Trophoblast cell (in vitro differentiated cells and primary cell): ENCODE measurements around the gene SIDT1.
A peak's percentile ranks its signal among the peaks of the same experiment; 100 is the strongest.

Experiments used
- DNase-seq, 2 donors: peaks; one replicate each; pipeline ENCODE4 v3.0.0-alpha.2; 2016
- H2AFZ ChIP-seq: 2 replicates; pipeline ENCODE4 v1.6.1; 2013; ENCODE audit warnings: low read length, moderate library complexity, mild to moderate bottlenecking; ENCODE audit not compliant: insufficient read depth, poor library complexity
- H2AK5ac ChIP-seq: 2 replicates; pipeline ENCODE4 v1.6.1; 2013; ENCODE audit warnings: mild to moderate bottlenecking, low read length
- H2BK120ac ChIP-seq: 2 replicates; pipeline ENCODE4 v1.6.1; 2013; ENCODE audit warnings: low read length, mild to moderate bottlenecking, moderate library complexity; ENCODE audit not compliant: insufficient read depth, poor library complexity
- H2BK12ac ChIP-seq: 2 replicates; pipeline ENCODE4 v1.6.1; 2013; ENCODE audit warnings: mild to moderate bottlenecking, low read length, moderate library complexity
- H2BK5ac ChIP-seq: 2 replicates; pipeline ENCODE4 v1.6.1; 2013; ENCODE audit warnings: low read length, low read depth, moderate library complexity, mild to moderate bottlenecking; ENCODE audit not compliant: poor library complexity
- H3K14ac ChIP-seq: 2 replicates; pipeline ENCODE4 v1.6.1; 2013; ENCODE audit warnings: mild to moderate bottlenecking, low read length
- H3K18ac ChIP-seq: 2 replicates; pipeline ENCODE4 v1.6.1; 2013; ENCODE audit warnings: mild to moderate bottlenecking, low read length
- H3K23ac ChIP-seq: 2 replicates; pipeline ENCODE4 v1.6.1; 2013; ENCODE audit warnings: low read length
- H3K27ac ChIP-seq: 2 replicates; pipeline ENCODE4 v1.5.1; 2013; ENCODE audit warnings: low read depth, mild to moderate bottlenecking, inconsistent platforms, low read length, moderate library complexity
- H3K27me3 ChIP-seq: 2 replicates; pipeline ENCODE4 v1.6.1; 2013; ENCODE audit warnings: inconsistent platforms, mild to moderate bottlenecking, low read length, moderate library complexity; ENCODE audit not compliant: insufficient read depth
- H3K36me3 ChIP-seq, 2 experiments: 1 replicate in 1 of 2; 2 replicates in 1 of 2; pipeline ENCODE4 v1.6.1; 2013; ENCODE audit warnings: low read length in 2 of 2, mild to moderate bottlenecking in 2 of 2, moderate library complexity in 1 of 2; ENCODE audit not compliant: insufficient read depth in 2 of 2, control insufficient read depth in 1 of 2
- H3K4ac ChIP-seq: 2 replicates; pipeline ENCODE4 v1.6.1; 2013; ENCODE audit warnings: low read depth, mild to moderate bottlenecking, low read length, moderate library complexity
- H3K4me1 ChIP-seq, 2 experiments: 1 replicate in 1 of 2; 2 replicates in 1 of 2; pipeline ENCODE4 v1.6.1; 2013; ENCODE audit warnings: low read length in 2 of 2, mild to moderate bottlenecking in 2 of 2, moderate library complexity in 1 of 2; ENCODE audit not compliant: insufficient read depth in 2 of 2, control insufficient read depth in 1 of 2
- H3K4me2 ChIP-seq: 2 replicates; pipeline ENCODE4 v1.6.1; 2013; ENCODE audit warnings: inconsistent platforms, mild to moderate bottlenecking, low read length, moderate library complexity
- H3K4me3 ChIP-seq: 2 replicates; pipeline ENCODE4 v1.5.1; 2013; ENCODE audit warnings: mild to moderate bottlenecking, low read depth, low read length, inconsistent platforms
- H3K79me1 ChIP-seq: one replicate; pipeline ENCODE4 v1.6.1; 2013; ENCODE audit warnings: low read length
- H3K79me2 ChIP-seq: 2 replicates; pipeline ENCODE4 v1.6.1; 2013; ENCODE audit warnings: low read length, mild to moderate bottlenecking; ENCODE audit not compliant: control insufficient read depth, insufficient read depth, poor library complexity
- H3K9ac ChIP-seq: 2 replicates; pipeline ENCODE4 v1.6.1; 2013; ENCODE audit warnings: mild to moderate bottlenecking, low read length
- H3K9me3 ChIP-seq: 2 replicates; pipeline ENCODE4 v1.6.1; 2013; ENCODE audit warnings: low read depth, mild to moderate bottlenecking, control low read depth, inconsistent platforms, low read length; ENCODE audit not compliant: insufficient read depth
- H4K12ac ChIP-seq: 2 replicates; pipeline ENCODE4 v1.6.1; 2013; ENCODE audit warnings: low read depth, mild to moderate bottlenecking, low read length, moderate library complexity
- H4K8ac ChIP-seq: 2 replicates; pipeline ENCODE4 v1.6.1; 2013; ENCODE audit warnings: low read depth, mild to moderate bottlenecking, low read length, moderate library complexity
- H4K91ac ChIP-seq: one replicate; pipeline ENCODE4 v1.6.1; 2013; ENCODE audit warnings: low read depth, mild to moderate bottlenecking, low read length, moderate library complexity
- WGBS: extraction: QIAGEN DNeasy Blood & Tissue Kit; methylation state at CpG from one replicate; pipeline ENCODE4 v1.1.7; 2013; ENCODE audit warnings: missing lambda C conversion rate; ENCODE audit not compliant: insufficient read length, insufficient coverage; ENCODE audit errors: extremely low coverage; 5-methylcytosine and 5-hydroxymethylcytosine counted together

The SIDT1 gene

GRCh38 chr3:113534365-113534764, 2.0 kb downstream of the SIDT1 start:
- no peak overlapping the region for H2BK12ac ChIP-seq
- no peak overlapping the region for H4K12ac ChIP-seq
- no peak overlapping the region for H3K9ac ChIP-seq
- H3K79me1 ChIP-seq: no peaks in the 10 kb centered on the region
- H3K4me2 ChIP-seq: no peak overlapping the region
- H2AK5ac ChIP-seq: no peak overlapping the region
- H3K23ac ChIP-seq: no peak overlapping the region
- H3K27me3 ChIP-seq: peaks cover 35% of the 10 kb centered on the region
- H4K8ac ChIP-seq: no peak overlapping the region
- H3K4ac ChIP-seq: no peak overlapping the region
- H3K79me2 ChIP-seq: no peaks in the 10 kb centered on the region
- H4K91ac ChIP-seq: no peak overlapping the region
- peaks cover 7 to 9% of the 10 kb centered on the region in 2 experiments for H3K4me1 ChIP-seq
- no peak overlapping the region for H3K14ac ChIP-seq
- H3K9me3 ChIP-seq: peaks cover 2% of the 10 kb centered on the region
- no CpG with 5 or more reads among the region's 4 CpGs for WGBS
- H3K27ac ChIP-seq: no peak overlapping the region
- no peak for DNase-seq
- H3K36me3 ChIP-seq: no peaks in the 10 kb centered on the region
- H2AFZ ChIP-seq: no peak overlapping the region
- no peak overlapping the region for H3K18ac ChIP-seq
- H3K4me3 ChIP-seq: no peak overlapping the region
- no peak overlapping the region for H2BK5ac ChIP-seq
- H2BK120ac ChIP-seq: no peak overlapping the region

- no peak overlapping the region for H2AK5ac ChIP-seq
- H3K4me3 ChIP-seq: no peak overlapping the region
- H3K14ac ChIP-seq: no peak overlapping the region
- peaks cover 35% of the 10 kb centered on the region for H3K27me3 ChIP-seq
- no peak overlapping the region for H3K9ac ChIP-seq
- H2AFZ ChIP-seq: no peak overlapping the region
- H2BK5ac ChIP-seq: no peak overlapping the region
- no peak overlapping the region for H3K18ac ChIP-seq
- no peak overlapping the region for H2BK120ac ChIP-seq
- H3K36me3 ChIP-seq: no peaks in the 10 kb centered on the region
- peaks cover 7 to 9% of the 10 kb centered on the region in 2 experiments for H3K4me1 ChIP-seq
- H4K91ac ChIP-seq: no peak overlapping the region
- H4K8ac ChIP-seq: no peak overlapping the region
- DNase-seq: peak in 1 of 2 donors; percentile 65
- no peaks in the 10 kb centered on the region for H3K79me2 ChIP-seq
- no peak overlapping the region for H3K23ac ChIP-seq
- H3K4me2 ChIP-seq: no peak overlapping the region
- H2BK12ac ChIP-seq: no peak overlapping the region
- H3K27ac ChIP-seq: no peak overlapping the region
- H3K4ac ChIP-seq: no peak overlapping the region
- no CpG with 5 or more reads among the region's 5 CpGs for WGBS
- no peaks in the 10 kb centered on the region for H3K79me1 ChIP-seq
- H4K12ac ChIP-seq: no peak overlapping the region
- H3K9me3 ChIP-seq: peaks cover 2% of the 10 kb centered on the region
Observed at GRCh38 chr3:113535898-113536297, 3.5 kb downstream of the SIDT1 start.

GRCh38 chr3:113536627-113537101, 4.3 kb downstream of the SIDT1 start:
- Histone ChIP-seq H3K9ac (no peak overlapping the region), H3K9me3 (peaks cover 2% of the 10 kb centered on the region), H3K36me3 (no peaks in the 10 kb centered on the region), H3K23ac (no peak overlapping the region), H2BK12ac (no peak overlapping the region), H2BK120ac (no peak overlapping the region), H3K18ac (no peak overlapping the region), H3K4me2 (no peak overlapping the region), H3K27ac (no peak overlapping the region), H2BK5ac (no peak overlapping the region), H3K4ac (no peak overlapping the region), H4K8ac (no peak overlapping the region), H3K4me1 (peaks cover 7 to 9% of the 10 kb centered on the region in 2 experiments), H2AFZ (no peak overlapping the region), H3K79me1 (no peaks in the 10 kb centered on the region), H3K14ac (no peak overlapping the region), H4K91ac (no peak overlapping the region), H3K4me3 (no peak overlapping the region), H3K79me2 (no peaks in the 10 kb centered on the region), H2AK5ac (no peak overlapping the region), H3K27me3 (peaks cover 32% of the 10 kb centered on the region), H4K12ac (no peak overlapping the region)
- DNase-seq: peak in 1 of 2 donors; percentile 29

GRCh38 chr3:113537155-113537554, 4.8 kb downstream of the SIDT1 start:
- Histone ChIP-seq H3K9me3 (peaks cover 2% of the 10 kb centered on the region), H4K8ac (no peak overlapping the region), H3K4ac (no peak overlapping the region), H3K4me3 (no peak overlapping the region), H2BK5ac (no peak overlapping the region), H4K12ac (no peak overlapping the region), H3K27ac (no peak overlapping the region), H3K79me1 (no peaks in the 10 kb centered on the region), H3K36me3 (no peaks in the 10 kb centered on the region), H2BK120ac (no peak overlapping the region), H2BK12ac (no peak overlapping the region), H3K4me2 (no peak overlapping the region), H4K91ac (no peak overlapping the region), H3K9ac (no peak overlapping the region), H3K4me1 (peaks cover 7 to 9% of the 10 kb centered on the region in 2 experiments), H3K14ac (no peak overlapping the region), H3K27me3 (peaks cover 27% of the 10 kb centered on the region), H2AFZ (no peak overlapping the region), H3K18ac (no peak overlapping the region), H2AK5ac (no peak overlapping the region), H3K79me2 (no peaks in the 10 kb centered on the region), H3K23ac (no peak overlapping the region)
- peak in 1 of 2 donors; percentile 12 for DNase-seq
